Mesodermal cell (in vitro differentiated cells): ENCODE measurements around the gene TSNAXIP1.

ENCODE experiments used
- H3K27ac ChIP-seq: 2 replicates; pipeline ENCODE4 v1.7.0; 2013; ENCODE audit warnings: mild to moderate bottlenecking, low read depth, low read length, moderate library complexity; ENCODE audit not compliant: severe bottlenecking
- H3K36me3 ChIP-seq: 2 replicates; pipeline ENCODE4 v1.7.1; 2013; ENCODE audit warnings: mild to moderate bottlenecking, low read length, moderate library complexity; ENCODE audit not compliant: control insufficient read depth, insufficient read depth
- H3K4me1 ChIP-seq: one replicate; pipeline ENCODE4 v1.7.1; 2013; ENCODE audit warnings: mild to moderate bottlenecking, low read length; ENCODE audit not compliant: insufficient read depth, control insufficient read depth, poor library complexity, severe bottlenecking
- H3K4me3 ChIP-seq: 2 replicates; pipeline ENCODE4 v1.7.0; 2013; ENCODE audit warnings: low read length, control low read depth, mild to moderate bottlenecking; ENCODE audit not compliant: insufficient read depth, poor library complexity, severe bottlenecking; ENCODE audit errors: extremely low read depth
- H3K9me3 ChIP-seq: 2 replicates; pipeline ENCODE4 v1.7.1; 2013; ENCODE audit warnings: mild to moderate bottlenecking, low read length, moderate library complexity; ENCODE audit not compliant: control insufficient read depth
- WGBS, 2 experiments: methylation state at CpG; one replicate each; pipeline ENCODE4 v1.1.5; 2013; ENCODE audit warnings: missing lambda C conversion rate in 2 of 2; ENCODE audit not compliant: insufficient coverage in 2 of 2; 5-methylcytosine and 5-hydroxymethylcytosine counted together

Gene TSNAXIP1

GRCh38 chr16:67873435-67874370 lies 67.0 kb downstream of the TSNAXIP1 start:
- Histone ChIP-seq H3K36me3 (peaks cover 74% of the 10 kb centered on the region), H3K4me3 (peak overlapping the region; percentile 79), H3K4me1 (peaks cover 7% of the 10 kb centered on the region), H3K27ac (peak overlapping the region; percentile 64), H3K9me3 (no peaks in the 10 kb centered on the region)
- WGBS, 2 experiments, result 24 to 27% methylated on average over 19 to 22 of the region's 23 CpGs

GRCh38 chr16:67874372-67874771 lies 67.7 kb downstream of the TSNAXIP1 start:
- no peak overlapping the region for H3K27ac ChIP-seq

DNA sequence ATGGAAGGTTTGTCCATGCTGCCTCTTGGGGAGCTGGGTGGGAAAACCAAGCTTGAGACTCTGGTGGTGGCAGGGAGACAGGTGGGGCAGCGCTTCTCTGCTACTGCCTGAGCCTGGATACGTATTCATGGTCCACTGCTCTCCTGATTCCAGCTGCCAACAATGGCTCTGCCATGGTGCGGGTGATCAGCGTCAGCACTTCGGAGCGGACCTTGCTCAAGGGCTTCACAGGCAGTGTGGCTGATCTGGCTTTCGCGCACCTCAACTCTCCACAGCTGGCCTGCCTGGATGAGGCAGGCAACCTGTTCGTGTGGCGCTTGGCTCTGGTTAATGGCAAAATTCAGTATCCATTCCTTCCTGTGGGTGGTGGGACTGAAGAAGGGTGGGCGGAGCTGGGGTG lies 70.4 kb downstream of the TSNAXIP1 start:
- no peaks in the 10 kb centered on the region for H3K9me3 ChIP-seq
- no peak overlapping the region for H3K27ac ChIP-seq
- H3K4me1 ChIP-seq, result peaks cover 7% of the 10 kb centered on the region
- WGBS, 2 experiments, result 99 to 100% methylated on average over 8 to 11 of the region's 11 CpGs
- no peak overlapping the region for H3K4me3 ChIP-seq
- peaks cover 73% of the 10 kb centered on the region for H3K36me3 ChIP-seq

More at GRCh38 chr16:67874372-67874771, 67.7 kb downstream of the TSNAXIP1 start:
- H3K9me3 ChIP-seq, result no peaks in the 10 kb centered on the region
- WGBS, 2 experiments, result 96 to 100% methylated on average over 3 of the region's 3 CpGs
- peaks cover 74% of the 10 kb centered on the region for H3K36me3 ChIP-seq
- H3K4me1 ChIP-seq, result peaks cover 7% of the 10 kb centered on the region
- H3K4me3 ChIP-seq, result peak overlapping the region; percentile 79
